GM10266 (cell line): ENCODE results near the gene LARP4B.

Source experiments
- DNase-seq: peaks from one replicate; pipeline ENCODE4 v3.0.0; 2012; ENCODE audit errors: extremely low spot score
- CTCF ChIP-seq: IDR thresholded peaks from 2 replicates; pipeline ENCODE4 v1.5.1; 2012; ENCODE audit warnings: mild to moderate bottlenecking, low read depth; ENCODE audit not compliant: control insufficient read depth, insufficient read depth; ENCODE audit errors: missing control alignments

The LARP4B gene

GRCh38 chr10:767794-768193 lies 163.7 kb downstream of the LARP4B start:
- TF ChIP-seq CTCF: no peak
- DNase-seq: no peak

GRCh38 chr10:767211-767610 lies 164.3 kb downstream of the LARP4B start:
- no peak for TF ChIP-seq CTCF
- DNase-seq: no peak

GRCh38 chr10:761376-761775 lies 170.1 kb downstream of the LARP4B start:
- TF ChIP-seq CTCF: no peak
- no peak for DNase-seq

GRCh38 chr10:760622-761021 lies 170.9 kb downstream of the LARP4B start:
- DNase-seq: no peak
- TF ChIP-seq CTCF: no peak

- no peak for DNase-seq
- no peak for TF ChIP-seq CTCF
Measured at GRCh38 chr10:759898-760477, 171.5 kb downstream of the LARP4B start.
